DMS 273 treated with DMSO at 0.1 percent for 48 hours (cell line): ENCODE results near the gene HEPN1.

Source experiments
- DNase-seq: peaks from one replicate; lab custom pipeline; 2025; lab: John Stamatoyannopoulos, UW

HEPN1 gene

GRCh38 chr11:124884869-124885479, 34.1 kb upstream of the HEPN1 start:
- no peak for DNase-seq

- no peak for DNase-seq
Observed at GRCh38 chr11:124886476-124886875, 32.6 kb upstream of the HEPN1 start.

- DNase-seq, result no peak
Observed at GRCh38 chr11:124886978-124887666, 31.9 kb upstream of the HEPN1 start.

GRCh38 chr11:124887667-124888013, 31.4 kb upstream of the HEPN1 start:
- no peak for DNase-seq

- no peak for DNase-seq
Observed at GRCh38 chr11:124889191-124890091, 29.6 kb upstream of the HEPN1 start.

GRCh38 chr11:124890151-124890550, 28.9 kb upstream of the HEPN1 start:
- no peak for DNase-seq

- DNase-seq, result no peak
Observed at GRCh38 chr11:124890683-124891372, 28.2 kb upstream of the HEPN1 start.

- DNase-seq, result no peak
Observed at GRCh38 chr11:124891373-124891861, 27.6 kb upstream of the HEPN1 start.

- DNase-seq, result no peak
Observed at GRCh38 chr11:124892146-124892545, 26.9 kb upstream of the HEPN1 start.

- DNase-seq, result no peak
Observed at GRCh38 chr11:124892750-124893454, 26.1 kb upstream of the HEPN1 start.

GRCh38 chr11:124893781-124894401, 25.2 kb upstream of the HEPN1 start:
- no peak for DNase-seq

- no peak for DNase-seq
Observed at GRCh38 chr11:124894606-124895430, 24.2 kb upstream of the HEPN1 start.

- DNase-seq, result no peak
Observed at GRCh38 chr11:124895471-124895971, 23.5 kb upstream of the HEPN1 start.

- DNase-seq, result no peak
Observed at GRCh38 chr11:124896071-124896750, 22.8 kb upstream of the HEPN1 start.

GRCh38 chr11:124896821-124897391, 22.1 kb upstream of the HEPN1 start:
- no peak for DNase-seq

- no peak for DNase-seq
Observed at GRCh38 chr11:124897674-124898262, 21.3 kb upstream of the HEPN1 start, which contains the start of gene ROBO4. Gene ROBO4 (minus strand): TSS chr11:124897865. CDS start chr11:124897795, 70 bp downstream.

GRCh38 chr11:124898263-124898680, 20.8 kb upstream of the HEPN1 start:
- peak; percentile 4 for DNase-seq

- DNase-seq, result no peak
Observed at GRCh38 chr11:124898711-124899110, 20.3 kb upstream of the HEPN1 start.
